ENCODE measurements around the gene BEGAIN. TPM values are rescaled to one million over a fixed set of nuclear protein-coding genes. Genes with fewer than 3 reads are reported as not detected.
A peak's percentile ranks its signal among the peaks of the same experiment; 100 is the strongest.
"Not testable (repeated sequence)": the region's sequence is repeated elsewhere in the genome, so short reads cannot be mapped to it uniquely, and the experiment has no call there.

BEGAIN gene
- total RNA-seq, 5 donors from 2014 or later (not counting 1 experiment from before 2014, with no cell fraction given): 0.23 to 1.9 (median 1.6) TPM; not detected in 1

GRCh38 chr14:100524933-100525243 lies 62.3 kb downstream of the BEGAIN start:
- no peaks in the 10 kb centered on the region for H3K9me3 ChIP-seq

GRCh38 chr14:100524233-100524932 lies 62.8 kb downstream of the BEGAIN start:
- DNase-seq: peak in 2 of 35 experiments; percentile 0 to 6
- POLR2A ChIA-PET: interaction anchor here in 1 of 2 donors (0.6 kb wide), 1 partner anchor 128 kb away, joined by 7 read pairs; no protein-coding TSS in a partner anchor

More at GRCh38 chr14:100524933-100525243, 62.3 kb downstream of the BEGAIN start:
- POLR2A ChIA-PET: interaction anchor here in 1 of 2 donors (0.6 kb wide), 1 partner anchor 129 kb away, joined by 7 read pairs; no protein-coding TSS in a partner anchor
- DNase-seq (peak in 10 of 35 experiments; percentile 0 to 51 (median 26)), ATAC-seq (replicated peaks in 1 of 4) (no peak)
- Mint-ChIP-seq H3K27ac (no peak overlapping the region), H3K9me3 (no peaks in the 10 kb centered on the region), H3K27me3 (no peaks in the 10 kb centered on the region), H3K36me3 (peaks cover 4% of the 10 kb centered on the region), H3K4me1 (no peaks in the 10 kb centered on the region), H3K4me3 (no peak overlapping the region)
- Histone ChIP-seq H3K27me3 (replicated peaks in 1 of 2; ENCODE audit: control insufficient read depth in 2 of 2, extremely low read depth in 1 of 2, insufficient read depth in 2 of 2, low read length in 1 of 2) (no peaks in the 10 kb centered on the region), H3K4me3 (ENCODE audit: control insufficient read depth in 1 of 2, extremely low read depth in 1 of 2, low read length in 1 of 2) (no peak overlapping the region), H3K4me1 (ENCODE audit: control insufficient read depth in 1 of 2, extremely low read depth in 1 of 2, insufficient read depth in 2 of 2, low read length in 2 of 2) (no peaks in the 10 kb centered on the region), H3K27ac (ENCODE audit: low read length) (no peak overlapping the region), H3K36me3 (ENCODE audit: control insufficient read depth in 2 of 2, extremely low read depth in 1 of 2, insufficient read depth in 1 of 2, low read length in 1 of 2) (peaks cover 11 to 16% of the 10 kb centered on the region in 2 donors)
- whole genome bisulfite sequencing (ENCODE audit: insufficient coverage): 83% methylated on average over 2 of the region's 8 CpGs
- CTCF ChIA-PET: interaction anchor here in 1 of 2 donors (0.7 to 2.4 kb wide), 3 partner anchors 121 to 133 kb away, joined by 3 to 22 read pairs (median 4); no protein-coding TSS in a partner anchor

GRCh38 chr14:100523843-100524169 lies 63.4 kb downstream of the BEGAIN start:
- CTCF ChIA-PET: interaction anchor here in 1 of 2 donors (2.4 kb wide), 1 partner anchor 122 kb away, joined by 22 read pairs; no protein-coding TSS in a partner anchor
- no peaks in the 10 kb centered on the region for H3K4me1 ChIP-seq (ENCODE audit: control insufficient read depth in 1 of 2, extremely low read depth in 1 of 2, insufficient read depth in 2 of 2, low read length in 2 of 2)
- H3K27me3 ChIP-seq (replicated peaks in 1 of 2; ENCODE audit: control insufficient read depth in 2 of 2, extremely low read depth in 1 of 2, insufficient read depth in 2 of 2, low read length in 1 of 2): no peaks in the 10 kb centered on the region
- H3K9me3 ChIP-seq: no peaks in the 10 kb centered on the region
- no peaks in the 10 kb centered on the region for H3K4me1 Mint-ChIP-seq
- ATAC-seq (replicated peaks in 1 of 4) (no peak), DNase-seq (no peak)
- no peaks in the 10 kb centered on the region for H3K27me3 Mint-ChIP-seq
- H3K27ac Mint-ChIP-seq: no peak overlapping the region
- peaks cover 11 to 16% of the 10 kb centered on the region in 2 donors for H3K36me3 ChIP-seq (ENCODE audit: control insufficient read depth in 2 of 2, extremely low read depth in 1 of 2, insufficient read depth in 1 of 2, low read length in 1 of 2)
- H3K36me3 Mint-ChIP-seq: peaks cover 3% of the 10 kb centered on the region
- peaks cover 0 to 3% (median 0%) of the 10 kb centered on the region in 3 donors for H3K9me3 Mint-ChIP-seq
- H3K27ac ChIP-seq (ENCODE audit: low read length): no peak overlapping the region
- POLR2A ChIA-PET: no interaction called here
- WGBS (ENCODE audit: insufficient coverage): 100% methylated on average over 2 of the region's 8 CpGs
- no peak overlapping the region for H3K4me3 Mint-ChIP-seq
- H3K4me3 ChIP-seq (ENCODE audit: control insufficient read depth in 1 of 2, extremely low read depth in 1 of 2, low read length in 1 of 2): no peak overlapping the region

More at GRCh38 chr14:100524233-100524932, 62.8 kb downstream of the BEGAIN start:
- no peaks in the 10 kb centered on the region for H3K9me3 Mint-ChIP-seq
- Histone ChIP-seq H3K9me3 (no peaks in the 10 kb centered on the region), H3K4me1 (ENCODE audit: control insufficient read depth in 1 of 2, extremely low read depth in 1 of 2, insufficient read depth in 2 of 2, low read length in 2 of 2) (no peaks in the 10 kb centered on the region), H3K4me3 (ENCODE audit: control insufficient read depth in 1 of 2, extremely low read depth in 1 of 2, low read length in 1 of 2) (no peak overlapping the region), H3K27me3 (replicated peaks in 1 of 2; ENCODE audit: control insufficient read depth in 2 of 2, extremely low read depth in 1 of 2, insufficient read depth in 2 of 2, low read length in 1 of 2) (no peaks in the 10 kb centered on the region), H3K27ac (ENCODE audit: low read length) (no peak overlapping the region), H3K36me3 (ENCODE audit: control insufficient read depth in 2 of 2, extremely low read depth in 1 of 2, insufficient read depth in 1 of 2, low read length in 1 of 2) (peaks cover 11 to 16% of the 10 kb centered on the region in 2 donors)
- no peak for ATAC-seq (replicated peaks in 1 of 4)
- CTCF ChIA-PET: interaction anchor here in 1 of 2 donors (0.7 to 2.4 kb wide), 2 partner anchors 122 to 133 kb away, joined by 3 to 22 read pairs; no protein-coding TSS in a partner anchor
- no peak overlapping the region for H3K27ac Mint-ChIP-seq
- H3K36me3 Mint-ChIP-seq: peaks cover 3% of the 10 kb centered on the region
- WGBS (ENCODE audit: insufficient coverage): 84% methylated on average over 5 of the region's 12 CpGs
- H3K4me3 Mint-ChIP-seq: no peak overlapping the region
- no peaks in the 10 kb centered on the region for H3K27me3 Mint-ChIP-seq
- no peaks in the 10 kb centered on the region for H3K4me1 Mint-ChIP-seq

- WGBS (ENCODE audit: insufficient coverage): 87% methylated on average over 7 of the region's 13 CpGs
- ChIA-PET POLR2A (no interaction called here), CTCF (no interaction called here)
- Histone ChIP-seq H3K4me3 (ENCODE audit: control insufficient read depth in 1 of 2, extremely low read depth in 1 of 2, low read length in 1 of 2) (no peak overlapping the region), H3K27me3 (replicated peaks in 1 of 2; ENCODE audit: control insufficient read depth in 2 of 2, extremely low read depth in 1 of 2, insufficient read depth in 2 of 2, low read length in 1 of 2) (no peaks in the 10 kb centered on the region), H3K36me3 (ENCODE audit: control insufficient read depth in 2 of 2, extremely low read depth in 1 of 2, insufficient read depth in 1 of 2, low read length in 1 of 2) (peaks cover 11 to 16% of the 10 kb centered on the region in 2 donors), H3K4me1 (ENCODE audit: control insufficient read depth in 1 of 2, extremely low read depth in 1 of 2, insufficient read depth in 2 of 2, low read length in 2 of 2) (no peaks in the 10 kb centered on the region), H3K27ac (ENCODE audit: low read length) (no peak overlapping the region), H3K9me3 (no peaks in the 10 kb centered on the region)
- Mint-ChIP-seq H3K36me3 (peaks cover 4% of the 10 kb centered on the region), H3K4me3 (no peak overlapping the region), H3K27ac (no peak overlapping the region), H3K27me3 (no peaks in the 10 kb centered on the region), H3K4me1 (no peaks in the 10 kb centered on the region), H3K9me3 (peaks cover 0 to 3% (median 0%) of the 10 kb centered on the region in 3 donors)
- DNase-seq (peak in 2 of 35 experiments; percentile 3 to 4), ATAC-seq (replicated peaks in 1 of 4) (no peak)
Measured at GRCh38 chr14:100523131-100523842, 63.9 kb downstream of the BEGAIN start.

GRCh38 chr14:100522616-100523099 lies 64.6 kb downstream of the BEGAIN start:
- H3K36me3 Mint-ChIP-seq: peaks cover 7% of the 10 kb centered on the region
- Histone ChIP-seq H3K4me3 (ENCODE audit: control insufficient read depth in 1 of 2, extremely low read depth in 1 of 2, low read length in 1 of 2) (no peak overlapping the region), H3K27me3 (replicated peaks in 1 of 2; ENCODE audit: control insufficient read depth in 2 of 2, extremely low read depth in 1 of 2, insufficient read depth in 2 of 2, low read length in 1 of 2) (no peaks in the 10 kb centered on the region), H3K4me1 (ENCODE audit: control insufficient read depth in 1 of 2, extremely low read depth in 1 of 2, insufficient read depth in 2 of 2, low read length in 2 of 2) (no peaks in the 10 kb centered on the region), H3K36me3 (ENCODE audit: control insufficient read depth in 2 of 2, extremely low read depth in 1 of 2, insufficient read depth in 1 of 2, low read length in 1 of 2) (peaks cover 9 to 16% of the 10 kb centered on the region in 2 donors), H3K9me3 (no peaks in the 10 kb centered on the region), H3K27ac (ENCODE audit: low read length) (no peak overlapping the region)
- no peak overlapping the region for H3K4me3 Mint-ChIP-seq
- WGBS (ENCODE audit: insufficient coverage): 71% methylated on average over 5 of the region's 6 CpGs
- ChIA-PET POLR2A (interaction anchor here in 1 of 2 donors (0.6 kb wide), 1 partner anchor 585 kb away, joined by 4 read pairs; no protein-coding TSS in a partner anchor), CTCF (no interaction called here)
- H3K9me3 Mint-ChIP-seq: peaks cover 0 to 3% (median 0%) of the 10 kb centered on the region in 3 donors
- H3K27ac Mint-ChIP-seq: no peak overlapping the region
- DNase-seq: peak in 2 of 35 experiments; percentile 0 to 4
- no peaks in the 10 kb centered on the region for H3K27me3 Mint-ChIP-seq
- ATAC-seq (replicated peaks in 1 of 4): no peak
- no peaks in the 10 kb centered on the region for H3K4me1 Mint-ChIP-seq

- H3K4me3 ChIP-seq (ENCODE audit: control insufficient read depth in 1 of 2, extremely low read depth in 1 of 2, low read length in 1 of 2); H3K9me3 ChIP-seq; H3K36me3 ChIP-seq (ENCODE audit: control insufficient read depth in 2 of 2, extremely low read depth in 1 of 2, insufficient read depth in 1 of 2, low read length in 1 of 2); H3K4me3 Mint-ChIP-seq; H3K27me3 Mint-ChIP-seq; CTCF ChIA-PET; H3K27me3 ChIP-seq (replicated peaks in 1 of 2; ENCODE audit: control insufficient read depth in 2 of 2, extremely low read depth in 1 of 2, insufficient read depth in 2 of 2, low read length in 1 of 2); H3K27ac Mint-ChIP-seq; H3K4me1 ChIP-seq (ENCODE audit: control insufficient read depth in 1 of 2, extremely low read depth in 1 of 2, insufficient read depth in 2 of 2, low read length in 2 of 2); H3K4me1 Mint-ChIP-seq; ATAC-seq (replicated peaks in 1 of 4); H3K27ac ChIP-seq (ENCODE audit: low read length); DNase-seq; POLR2A ChIA-PET: not testable (repeated sequence)
- peaks cover 5 to 26% (median 6%) of the 10 kb centered on the region in 3 donors for H3K9me3 Mint-ChIP-seq
- H3K36me3 Mint-ChIP-seq: peaks cover 20% of the 10 kb centered on the region
- WGBS (ENCODE audit: insufficient coverage): no CpG with 5 or more reads among the region's 3 CpGs
Measured at GRCh38 chr14:100506053-100506452, 81.2 kb downstream of the BEGAIN start.

All from T-cell (primary cell).